22Rv1 (cell line): Measurements from ENCODE around the gene DPF3.
"Not testable (repeated sequence)": the region's sequence is repeated elsewhere in the genome, so short reads cannot be mapped to it uniquely, and the experiment has no call there.

Experiments
- H3K27ac ChIP-seq: fragments of 450-650 bp; 2 replicates; pipeline ENCODE4 v1.5.1; 2017
- CTCF ChIP-seq: fragments of 450-650 bp; IDR thresholded peaks from 2 replicates; pipeline ENCODE4 v1.5.1; 2017; ENCODE audit warnings: mild to moderate bottlenecking
- ZFX ChIP-seq: fragments of 450-650 bp; IDR thresholded peaks from 2 replicates; pipeline ENCODE4 v1.6.1; 2017; ENCODE audit warnings: antibody characterized with exemption, borderline replicate concordance

DPF3 gene

GRCh38 chr14:72755766-72756165 is 138.1 kb downstream of the DPF3 start:
- TF ChIP-seq CTCF (no peak), ZFX (no peak)
- H3K27ac ChIP-seq, result no peak overlapping the region

GRCh38 chr14:72754949-72755348 is 139.0 kb downstream of the DPF3 start:
- H3K27ac ChIP-seq, result no peak overlapping the region
- no peak for TF ChIP-seq ZFX
- TF ChIP-seq CTCF, result no peak

GRCh38 chr14:72753879-72754400 is 140.0 kb downstream of the DPF3 start:
- no peak overlapping the region for H3K27ac ChIP-seq
- no peak for TF ChIP-seq ZFX
- no peak for TF ChIP-seq CTCF

GRCh38 chr14:72753044-72753710 is 140.7 kb downstream of the DPF3 start:
- TF ChIP-seq ZFX (no peak), CTCF (no peak)
- H3K27ac ChIP-seq, result no peak overlapping the region

GRCh38 chr14:72752034-72752412 is 141.9 kb downstream of the DPF3 start:
- H3K27ac ChIP-seq, result no peak overlapping the region
- no peak for TF ChIP-seq CTCF
- TF ChIP-seq ZFX, result no peak

GRCh38 chr14:72751276-72752033 is 142.4 kb downstream of the DPF3 start:
- TF ChIP-seq CTCF (no peak), ZFX (no peak)
- no peak overlapping the region for H3K27ac ChIP-seq

- not testable (repeated sequence) for H3K27ac ChIP-seq
These were observed 145.0 kb downstream of the DPF3 start for GRCh38 chr14:72748921-72749320.
